Measurements from ENCODE around the gene ANKRD13D.

The ANKRD13D gene

DNA sequence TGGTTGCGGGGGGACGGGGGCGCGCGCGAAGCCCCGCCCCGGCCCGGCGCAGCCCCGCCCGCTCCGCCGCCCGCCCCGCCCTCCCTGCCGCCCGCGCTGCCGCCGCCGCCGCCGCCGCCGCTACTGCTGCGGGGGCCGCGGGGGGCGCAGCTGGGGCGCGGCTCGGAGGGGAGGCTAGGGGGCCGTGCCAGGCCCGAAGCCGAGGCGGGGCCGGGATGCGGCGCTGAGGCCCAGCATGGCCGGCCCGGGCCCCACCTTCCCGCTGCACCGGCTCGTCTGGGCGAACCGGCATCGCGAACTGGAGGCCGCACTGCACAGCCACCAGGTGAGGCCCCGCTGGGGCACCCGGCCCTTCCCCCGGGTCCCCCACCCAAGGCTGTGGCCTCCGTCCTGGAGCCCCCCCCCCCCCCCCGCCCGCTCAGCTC, at the start of gene ANKRD13D:
Gene ANKRD13D (plus strand): TSS at position 78 of the 425 bp plus-strand sequence. CDS start 158 bp downstream, at position 236.
- in situ Hi-C loops (cut with MboI; ENCODE audit: low sequenced_read_pairs): no loop called here

GRCh38 chr11:67239783-67240575, 49.1 kb upstream of the ANKRD13D start:
- in situ Hi-C loops (cut with MboI; ENCODE audit: low sequenced_read_pairs): no loop called here

DNA sequence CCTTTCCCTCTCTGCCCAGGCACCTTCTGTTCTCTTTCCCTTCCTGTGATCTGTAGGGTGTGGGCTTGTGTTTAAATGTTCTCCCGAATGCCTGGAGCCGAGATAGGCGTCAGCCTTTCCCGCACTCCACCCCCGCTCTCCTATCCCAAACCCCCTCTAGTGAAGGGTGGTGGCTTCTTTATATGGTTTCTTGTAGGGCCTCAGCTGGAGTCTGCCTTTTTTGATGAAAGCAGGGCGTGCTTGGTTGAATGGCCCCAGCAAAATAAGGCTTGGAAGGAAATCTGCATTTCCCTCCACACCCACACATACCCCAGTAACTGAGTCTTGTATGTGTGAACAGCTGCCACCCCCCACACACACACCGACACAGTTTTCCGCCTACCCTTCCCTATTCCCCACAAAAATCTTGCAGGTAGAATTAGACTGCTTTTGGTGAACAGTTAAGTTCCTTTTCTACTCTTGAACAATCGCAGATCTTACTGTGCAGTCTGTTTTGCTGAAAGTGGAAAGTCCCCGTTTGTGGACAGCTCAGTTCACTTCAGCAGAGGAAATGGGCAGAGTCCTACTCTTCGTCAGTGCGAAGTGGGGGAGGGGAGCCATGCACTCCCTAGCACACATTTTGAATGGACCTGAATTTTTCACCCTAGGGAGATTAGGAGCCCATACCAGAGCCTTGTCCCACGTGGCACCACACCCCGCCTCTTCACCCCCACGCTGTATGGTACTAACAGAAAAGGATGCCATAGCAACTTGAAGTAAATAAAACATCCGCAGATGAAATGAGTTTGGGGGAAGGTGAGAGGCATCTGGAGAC, 48.3 kb upstream of the ANKRD13D start:
- in situ Hi-C loops (cut with MboI; ENCODE audit: low sequenced_read_pairs): no loop called here

DNA sequence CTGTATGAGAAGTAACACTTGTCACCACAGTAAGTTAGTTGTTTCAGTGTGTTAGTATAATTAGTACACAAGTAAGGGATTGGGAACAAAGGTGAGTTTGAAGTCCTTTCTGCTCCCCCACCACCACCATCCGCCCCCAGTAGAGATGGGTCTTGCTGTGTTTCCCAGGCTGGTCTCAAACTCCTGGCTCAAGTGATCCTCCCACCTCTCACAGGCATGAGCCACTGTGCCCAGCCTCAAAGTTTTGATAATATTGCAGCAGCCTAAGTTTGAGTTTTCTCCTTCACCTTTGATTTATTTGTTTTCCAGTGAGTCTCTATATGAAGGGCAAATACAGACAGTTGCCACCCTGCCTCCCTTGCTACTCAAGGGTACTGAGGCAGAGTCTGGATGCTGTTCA, 46.6 kb upstream of the ANKRD13D start:
- in situ Hi-C loops (cut with MboI; ENCODE audit: low sequenced_read_pairs): no loop called here

- in situ Hi-C loops (cut with MboI; ENCODE audit: low sequenced_read_pairs): no loop called here
These were observed 46.1 kb upstream of the ANKRD13D start for GRCh38 chr11:67243051-67243450.

GRCh38 chr11:67245046-67245445, 44.1 kb upstream of the ANKRD13D start:
- in situ Hi-C loops (cut with MboI; ENCODE audit: low sequenced_read_pairs): no loop called here

DNA sequence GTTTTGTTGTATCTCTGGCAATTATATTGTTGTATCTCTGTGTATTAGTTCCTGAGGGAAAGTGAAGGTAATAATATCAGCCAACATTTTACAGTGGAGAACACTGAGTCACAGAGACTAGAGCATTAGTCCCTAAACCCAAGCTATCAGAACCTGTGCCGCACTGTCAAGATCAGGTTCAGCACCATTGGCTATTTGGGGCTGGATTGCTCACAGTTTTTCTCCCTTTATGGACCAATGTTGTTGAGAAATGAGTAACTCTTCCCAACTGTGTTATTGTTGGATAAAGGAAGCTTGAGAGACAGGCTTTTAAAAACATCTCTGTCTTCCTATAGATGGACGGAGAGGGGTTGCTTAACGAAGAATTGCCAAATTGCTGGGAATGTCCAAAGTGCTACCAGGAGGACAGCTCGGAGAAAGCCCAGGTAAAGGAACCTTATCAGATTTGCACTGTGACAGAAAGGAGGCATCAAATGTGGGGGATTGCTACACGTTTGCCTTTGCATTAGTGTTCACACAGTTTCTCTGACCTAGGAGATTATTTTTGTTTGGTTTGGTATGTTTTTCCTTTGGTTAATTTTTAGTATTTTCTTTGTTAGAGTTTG, 41.1 kb upstream of the ANKRD13D start:
- in situ Hi-C loops (cut with MboI; ENCODE audit: low sequenced_read_pairs): no loop called here

DNA sequence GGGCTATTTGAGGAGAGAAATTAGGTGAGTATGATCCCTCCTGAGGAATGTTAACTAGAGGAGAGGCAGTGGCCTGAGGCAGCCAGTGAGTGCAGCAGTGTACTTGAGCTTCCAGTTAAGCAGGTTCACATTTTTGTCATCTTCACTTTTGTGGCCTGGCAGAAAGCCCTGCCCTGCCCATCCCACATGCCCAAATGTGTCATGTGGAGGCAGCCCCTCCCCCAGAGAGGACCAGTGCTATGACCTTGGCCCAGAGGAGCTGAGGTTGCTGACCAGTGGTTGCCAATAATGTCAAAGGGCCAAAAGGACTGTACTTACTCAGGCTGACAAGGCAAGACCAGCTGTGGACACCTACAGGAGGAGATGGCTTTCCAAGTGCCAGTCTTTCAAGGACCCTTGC, 40.5 kb upstream of the ANKRD13D start:
- in situ Hi-C loops (cut with MboI; ENCODE audit: low sequenced_read_pairs): no loop called here

DNA sequence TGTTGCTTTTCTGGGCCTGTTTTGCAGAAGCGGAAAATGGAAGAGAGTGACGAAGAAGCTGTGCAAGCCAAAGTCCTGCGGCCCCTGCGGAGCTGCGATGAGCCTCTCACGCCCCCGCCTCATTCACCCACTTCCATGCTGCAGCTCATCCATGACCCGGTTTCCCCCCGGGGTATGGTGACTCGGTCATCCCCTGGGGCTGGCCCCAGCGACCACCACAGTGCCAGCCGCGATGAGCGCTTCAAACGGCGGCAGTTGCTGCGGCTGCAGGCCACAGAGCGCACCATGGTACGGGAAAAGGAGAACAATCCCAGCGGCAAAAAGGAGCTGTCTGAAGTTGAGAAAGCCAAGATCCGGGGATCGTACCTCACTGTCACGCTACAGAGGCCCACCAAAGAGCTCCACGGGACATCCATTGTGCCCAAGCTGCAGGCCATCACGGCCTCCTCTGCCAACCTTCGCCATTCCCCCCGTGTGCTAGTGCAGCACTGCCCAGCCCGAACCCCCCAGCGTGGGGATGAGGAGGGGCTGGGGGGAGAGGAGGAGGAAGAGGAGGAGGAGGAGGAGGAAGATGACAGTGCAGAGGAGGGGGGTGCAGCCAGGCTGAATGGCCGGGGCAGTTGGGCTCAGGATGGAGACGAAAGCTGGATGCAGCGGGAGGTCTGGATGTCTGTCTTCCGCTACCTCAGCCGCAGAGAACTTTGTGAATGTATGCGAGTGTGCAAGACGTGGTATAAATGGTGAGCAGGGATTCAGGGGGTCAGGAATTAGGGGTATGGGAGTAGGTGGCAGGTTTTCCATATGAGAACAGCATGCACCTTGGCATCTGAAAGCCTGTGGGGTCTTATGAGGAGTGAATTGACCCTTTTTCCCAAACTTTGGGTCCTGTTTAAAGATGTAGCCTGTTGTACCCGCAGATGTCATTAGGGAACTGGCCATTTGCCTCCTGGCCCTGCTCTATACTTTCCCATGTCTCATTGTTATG, 38.8 kb upstream of the ANKRD13D start:
- in situ Hi-C loops (cut with MboI; ENCODE audit: low sequenced_read_pairs): loop anchor here (10.0 kb wide), 1 partner anchor 134 kb away; no protein-coding TSS in a partner anchor

DNA sequence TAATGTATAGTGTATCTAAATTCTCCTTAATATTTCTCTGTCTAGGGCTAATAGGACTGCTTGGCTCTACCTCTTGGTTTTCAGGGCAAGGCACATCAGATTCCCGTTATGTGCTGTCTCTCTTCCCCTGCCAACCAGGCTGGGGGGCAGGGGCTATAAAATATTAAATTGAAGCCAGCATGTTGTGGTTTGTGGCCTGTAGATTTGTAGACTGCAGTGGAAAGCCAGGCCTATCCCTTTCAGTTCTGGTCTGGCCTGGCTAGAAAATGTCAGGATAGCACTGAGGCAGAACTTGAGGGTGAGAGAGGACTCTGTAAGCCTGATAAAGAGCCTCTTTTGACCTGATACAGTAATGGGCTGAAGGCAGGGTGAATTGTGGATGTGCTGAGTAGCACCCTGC, 37.3 kb upstream of the ANKRD13D start:
- in situ Hi-C loops (cut with MboI; ENCODE audit: low sequenced_read_pairs): loop anchor here (10.0 kb wide), 1 partner anchor 133 kb away; no protein-coding TSS in a partner anchor

GRCh38 chr11:67252831-67253239, 36.3 kb upstream of the ANKRD13D start:
- in situ Hi-C loops (cut with MboI; ENCODE audit: low sequenced_read_pairs): loop anchor here (10.0 kb wide), 1 partner anchor 132 kb away; no protein-coding TSS in a partner anchor

DNA sequence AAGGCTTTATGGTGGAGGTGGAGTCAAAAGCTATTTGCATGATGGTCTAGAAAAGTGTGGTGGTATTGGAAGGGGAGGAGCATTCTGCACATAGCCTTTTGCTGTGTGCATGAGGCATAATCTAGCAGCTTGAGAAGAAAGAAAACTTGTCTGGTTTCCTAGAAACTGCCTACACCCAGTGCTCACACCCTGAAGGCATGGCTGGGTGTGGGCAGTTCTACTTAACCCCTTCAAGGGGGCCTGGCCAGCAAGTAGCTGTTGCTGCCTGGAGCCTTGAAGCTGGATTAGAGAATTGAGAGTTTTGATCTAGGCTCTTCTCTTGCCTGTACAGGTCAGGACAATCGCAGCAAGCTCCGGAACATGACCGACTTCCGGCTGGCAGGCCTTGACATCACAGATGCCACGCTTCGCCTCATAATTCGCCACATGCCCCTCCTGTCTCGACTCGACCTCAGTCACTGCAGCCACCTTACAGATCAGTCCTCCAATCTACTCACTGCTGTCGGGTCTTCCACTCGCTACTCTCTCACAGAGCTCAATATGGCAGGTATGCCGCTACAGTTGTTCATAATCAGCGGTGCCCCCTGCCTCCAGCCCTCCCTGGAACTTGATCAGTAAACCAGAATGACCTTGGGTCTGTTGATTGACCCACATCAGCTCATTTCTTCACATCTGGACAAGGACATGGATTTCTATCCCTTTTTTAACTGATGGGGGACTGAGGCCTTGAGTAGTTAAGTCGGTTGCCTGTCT, 35.1 kb upstream of the ANKRD13D start:
- in situ Hi-C loops (cut with MboI; ENCODE audit: low sequenced_read_pairs): loop anchor here (10.0 kb wide), 1 partner anchor 131 kb away; no protein-coding TSS in a partner anchor

DNA sequence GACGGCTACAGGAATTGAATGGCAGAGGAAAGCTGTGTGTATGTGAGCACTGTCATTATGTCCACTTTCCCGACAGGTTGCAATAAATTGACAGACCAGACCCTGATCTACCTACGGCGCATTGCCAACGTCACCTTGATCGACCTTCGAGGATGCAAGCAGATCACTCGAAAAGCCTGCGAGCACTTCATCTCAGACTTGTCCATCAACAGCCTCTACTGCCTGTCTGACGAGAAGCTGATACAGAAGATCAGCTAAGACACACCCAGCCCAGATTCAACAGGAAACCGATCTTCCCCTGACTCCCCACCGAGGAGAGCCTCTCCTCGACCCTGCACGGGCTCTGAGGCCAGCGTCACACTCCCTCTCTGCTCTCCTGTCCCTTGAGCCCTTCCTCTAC, 34.3 kb upstream of the ANKRD13D start:
- in situ Hi-C loops (cut with MboI; ENCODE audit: low sequenced_read_pairs): loop anchor here (10.0 kb wide), 1 partner anchor 130 kb away; no protein-coding TSS in a partner anchor

DNA sequence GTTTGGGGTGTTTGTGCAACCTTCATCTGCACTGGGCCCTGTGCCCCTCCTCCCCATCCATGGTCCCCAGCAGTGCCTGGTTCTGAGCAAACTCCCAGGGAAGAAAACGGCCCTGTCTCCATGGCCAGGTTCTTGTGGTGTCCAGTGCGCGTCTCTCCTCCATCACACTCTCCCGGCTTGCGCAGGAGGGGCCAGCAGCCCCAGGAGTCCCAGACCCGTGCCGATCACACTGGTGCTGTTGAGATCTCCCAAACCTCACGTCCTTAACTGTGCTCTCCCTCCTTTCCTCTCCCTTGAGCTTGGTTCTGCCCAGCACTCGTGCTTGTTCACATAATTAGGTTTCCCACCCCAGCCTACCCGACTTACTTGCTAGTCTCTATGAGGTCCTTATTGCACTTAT, 33.8 kb upstream of the ANKRD13D start:
- in situ Hi-C loops (cut with MboI; ENCODE audit: low sequenced_read_pairs): loop anchor here (10.0 kb wide), 1 partner anchor 129 kb away; no protein-coding TSS in a partner anchor

- in situ Hi-C loops (cut with MboI; ENCODE audit: low sequenced_read_pairs): loop anchor here (10.0 kb wide), 1 partner anchor 129 kb away; no protein-coding TSS in a partner anchor
These were observed 33.2 kb upstream of the ANKRD13D start for GRCh38 chr11:67255864-67256263.

DNA sequence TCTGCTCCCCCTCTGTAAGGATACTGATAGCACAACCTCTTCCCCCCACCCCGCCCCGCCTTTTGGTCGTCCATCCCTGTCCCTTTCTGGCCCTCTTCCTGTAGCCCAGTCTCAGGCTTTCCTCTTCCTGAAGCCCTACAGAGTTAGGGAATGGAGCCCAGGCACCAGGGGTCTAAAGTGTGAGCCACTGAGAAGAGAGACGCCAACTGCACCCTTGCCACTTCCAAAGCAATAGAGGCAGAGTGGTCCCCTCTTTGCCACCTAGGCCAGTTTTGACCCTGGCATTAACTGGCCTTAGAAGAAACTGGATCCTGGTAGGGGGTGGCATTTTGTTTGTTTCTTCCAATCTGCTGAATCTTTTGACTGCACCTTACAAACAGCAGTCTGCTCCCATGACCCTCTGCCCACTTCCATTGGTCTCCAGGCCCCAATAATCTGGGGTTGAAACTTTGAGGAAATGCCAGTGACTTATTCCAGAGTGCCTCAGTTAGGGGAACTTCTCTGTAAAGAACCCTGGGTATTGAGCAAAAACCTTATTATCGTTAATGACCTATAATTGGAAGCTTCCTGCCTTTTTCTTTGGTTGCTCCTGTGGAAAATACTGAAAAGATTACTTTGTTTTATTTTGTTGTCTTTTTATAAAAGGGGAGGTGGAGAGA, 32.5 kb upstream of the ANKRD13D start:
- in situ Hi-C loops (cut with MboI; ENCODE audit: low sequenced_read_pairs): loop anchor here (10.0 kb wide), 1 partner anchor 128 kb away; no protein-coding TSS in a partner anchor

DNA sequence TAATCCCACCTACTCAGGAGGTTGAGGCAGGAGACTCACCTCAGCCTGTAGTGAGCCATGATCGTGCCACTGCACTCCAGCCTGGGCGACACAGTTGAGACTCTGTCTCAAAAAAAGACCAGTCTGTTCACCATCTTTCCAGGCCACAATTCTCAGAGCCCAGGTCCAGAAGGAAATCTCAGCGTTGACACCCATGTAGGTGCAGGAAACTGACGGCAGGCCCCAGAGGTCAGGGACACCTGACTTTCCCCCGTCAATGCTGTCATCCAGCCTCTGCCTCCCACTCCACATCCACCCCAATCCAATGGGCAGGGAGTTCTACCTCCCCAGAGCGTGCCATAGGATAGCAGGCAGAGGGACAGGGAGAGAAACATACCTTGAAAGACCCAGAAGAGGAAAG, 28.7 kb upstream of the ANKRD13D start:
- in situ Hi-C loops (cut with MboI; ENCODE audit: low sequenced_read_pairs): loop anchor here (5.0 kb wide), 1 partner anchor 52 kb away; no protein-coding TSS in a partner anchor

DNA sequence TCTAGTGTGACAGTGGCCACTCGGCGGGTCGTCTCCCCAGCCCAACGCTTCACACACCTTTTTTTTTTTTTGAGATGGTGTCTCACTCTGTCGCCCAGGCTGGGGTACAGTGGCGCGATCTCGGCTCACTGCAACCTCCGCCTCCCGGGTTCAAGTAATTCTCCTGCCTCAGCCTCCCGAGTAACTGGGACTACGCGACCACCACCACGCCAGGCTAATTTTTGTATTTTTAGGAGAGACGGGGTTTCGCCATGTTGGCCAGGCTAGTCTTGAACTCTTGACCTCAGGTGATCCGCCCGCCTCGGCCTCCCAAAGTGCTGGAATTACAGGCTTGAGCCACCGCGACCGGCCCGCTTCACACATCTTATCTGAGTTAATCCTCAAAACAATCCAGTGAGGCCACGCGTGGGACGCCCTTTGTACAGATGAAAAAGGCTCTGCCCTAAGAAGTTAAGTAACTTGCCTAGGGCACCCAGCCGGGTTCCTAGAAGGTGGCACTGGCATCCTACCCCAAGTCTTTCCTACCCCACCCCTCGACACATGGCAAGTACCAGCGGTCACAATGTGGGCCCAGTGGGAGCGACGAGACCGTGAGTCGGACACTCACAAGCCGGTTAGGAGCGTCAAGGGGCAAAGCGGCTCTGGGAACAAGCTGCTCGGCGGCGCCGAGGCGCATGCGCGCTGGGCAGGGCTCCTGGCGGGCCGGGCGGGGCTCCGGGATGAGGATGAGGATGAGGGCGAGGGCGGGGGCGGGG, 28.0 kb upstream of the ANKRD13D start:
- in situ Hi-C loops (cut with MboI; ENCODE audit: low sequenced_read_pairs): loop anchor here (5.0 kb wide), 1 partner anchor 51 kb away; no protein-coding TSS in a partner anchor
